HEK293 (cell line): Measurements from ENCODE around the gene SYNGR1.

Experiments used
- GLIS1 ChIP-seq: fragments of 450-650 bp; formaldehyde crosslinking; IDR thresholded peaks from 2 replicates; pipeline ENCODE4 v1.5.1; 2016; ENCODE audit warnings: missing biosample characterization, missing genetic modification characterization
- RBAK ChIP-seq: fragments of 450-650 bp; formaldehyde crosslinking; IDR thresholded peaks from 2 replicates; pipeline ENCODE4 v1.5.1; 2016; ENCODE audit warnings: missing biosample characterization, missing genetic modification characterization
- REST ChIP-seq: fragments of 450-650 bp; formaldehyde crosslinking; IDR thresholded peaks from 2 replicates; pipeline ENCODE4 v1.5.1; 2016; ENCODE audit warnings: missing biosample characterization, missing genetic modification characterization
- TCF7L2 ChIP-seq: IDR thresholded peaks from 2 replicates; pipeline ENCODE4 v1.6.1; 2011; ENCODE audit warnings: low read depth, mild to moderate bottlenecking, inconsistent platforms, low read length, moderate library complexity, borderline replicate concordance
- ZNF133 ChIP-seq: fragments of 450-650 bp; formaldehyde crosslinking; IDR thresholded peaks from 2 replicates; pipeline ENCODE4 v1.5.1; 2016; ENCODE audit warnings: missing biosample characterization, missing genetic modification characterization
- ZNF311 ChIP-seq: fragments of 450-650 bp; formaldehyde crosslinking; IDR thresholded peaks from 2 replicates; pipeline ENCODE4 v1.5.1; 2017; ENCODE audit warnings: missing biosample characterization, missing genetic modification characterization, borderline replicate concordance
- ZNF324 ChIP-seq: fragments of 450-650 bp; formaldehyde crosslinking; IDR thresholded peaks from 2 replicates; pipeline ENCODE4 v1.5.1; 2016; ENCODE audit warnings: missing biosample characterization, missing genetic modification characterization
- ZNF639 ChIP-seq: fragments of 450-650 bp; formaldehyde crosslinking; IDR thresholded peaks from 2 replicates; pipeline ENCODE4 v1.5.1; 2016; ENCODE audit warnings: missing biosample characterization, missing genetic modification characterization
- ZNF837 ChIP-seq: fragments of 450-650 bp; formaldehyde crosslinking; IDR thresholded peaks from 2 replicates; pipeline ENCODE4 v1.5.1; 2016; ENCODE audit warnings: missing biosample characterization, missing genetic modification characterization
- TF ChIP-seq, protein P1 (sequence below): fragments of 450-650 bp; formaldehyde crosslinking; conservative IDR thresholded peaks from 2 replicates; pipeline ENCODE4 v1.5.1; 2016; ENCODE audit warnings: low read depth, missing biosample characterization, missing genetic modification characterization
- TF ChIP-seq, protein P2 (sequence below): fragments of 450-650 bp; formaldehyde crosslinking; IDR thresholded peaks from 2 replicates; pipeline ENCODE4 v1.5.1; 2016; ENCODE audit warnings: missing biosample characterization, missing genetic modification characterization

DNA sequence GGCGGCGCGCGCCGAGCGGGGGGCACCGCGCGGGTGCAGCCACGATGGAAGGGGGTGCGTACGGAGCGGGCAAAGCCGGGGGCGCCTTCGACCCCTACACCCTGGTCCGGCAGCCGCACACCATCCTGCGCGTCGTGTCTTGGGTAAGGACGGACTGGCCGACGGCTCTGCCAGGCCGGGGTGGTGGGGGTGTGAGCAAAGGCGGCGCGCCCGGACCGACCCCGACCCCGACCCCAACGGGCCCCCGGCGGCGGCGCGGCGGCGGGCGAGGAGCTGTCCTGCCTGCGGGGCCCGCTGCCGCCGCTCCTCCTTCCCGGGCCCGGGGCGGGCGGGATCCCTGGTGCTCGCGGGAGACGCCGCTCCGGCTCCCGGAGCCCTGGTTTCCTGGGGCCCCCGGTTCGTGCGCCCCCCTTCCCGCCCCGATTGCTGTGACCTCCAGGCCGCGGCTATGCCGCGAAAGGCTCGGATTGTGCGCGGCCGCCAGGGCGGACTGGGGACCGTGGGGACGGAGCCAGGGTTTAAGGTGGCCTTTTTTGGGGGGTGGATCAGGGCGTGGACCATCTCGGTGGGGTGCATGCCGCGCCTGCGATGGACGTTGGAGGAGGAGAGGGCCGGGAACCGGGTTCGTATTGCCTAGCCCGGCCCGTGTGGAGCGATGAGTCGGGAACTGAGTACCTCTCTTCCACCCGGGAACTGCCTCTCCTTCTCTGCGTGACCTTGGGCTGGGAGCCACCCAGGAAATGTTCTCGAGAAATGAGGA, at the start of gene SYNGR1:
- TF ChIP-seq, protein P1, sequence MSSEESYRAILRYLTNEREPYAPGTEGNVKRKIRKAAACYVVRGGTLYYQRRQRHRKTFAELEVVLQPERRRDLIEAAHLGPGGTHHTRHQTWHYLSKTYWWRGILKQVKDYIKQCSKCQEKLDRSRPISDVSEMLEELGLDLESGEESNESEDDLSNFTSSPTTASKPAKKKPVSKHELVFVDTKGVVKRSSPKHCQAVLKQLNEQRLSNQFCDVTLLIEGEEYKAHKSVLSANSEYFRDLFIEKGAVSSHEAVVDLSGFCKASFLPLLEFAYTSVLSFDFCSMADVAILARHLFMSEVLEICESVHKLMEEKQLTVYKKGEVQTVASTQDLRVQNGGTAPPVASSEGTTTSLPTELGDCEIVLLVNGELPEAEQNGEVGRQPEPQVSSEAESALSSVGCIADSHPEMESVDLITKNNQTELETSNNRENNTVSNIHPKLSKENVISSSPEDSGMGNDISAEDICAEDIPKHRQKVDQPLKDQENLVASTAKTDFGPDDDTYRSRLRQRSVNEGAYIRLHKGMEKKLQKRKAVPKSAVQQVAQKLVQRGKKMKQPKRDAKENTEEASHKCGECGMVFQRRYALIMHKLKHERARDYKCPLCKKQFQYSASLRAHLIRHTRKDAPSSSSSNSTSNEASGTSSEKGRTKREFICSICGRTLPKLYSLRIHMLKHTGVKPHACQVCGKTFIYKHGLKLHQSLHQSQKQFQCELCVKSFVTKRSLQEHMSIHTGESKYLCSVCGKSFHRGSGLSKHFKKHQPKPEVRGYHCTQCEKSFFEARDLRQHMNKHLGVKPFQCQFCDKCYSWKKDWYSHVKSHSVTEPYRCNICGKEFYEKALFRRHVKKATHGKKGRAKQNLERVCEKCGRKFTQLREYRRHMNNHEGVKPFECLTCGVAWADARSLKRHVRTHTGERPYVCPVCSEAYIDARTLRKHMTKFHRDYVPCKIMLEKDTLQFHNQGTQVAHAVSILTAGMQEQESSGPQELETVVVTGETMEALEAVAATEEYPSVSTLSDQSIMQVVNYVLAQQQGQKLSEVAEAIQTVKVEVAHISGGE (tag by site-specific recombination): no peak
- no peak for TF ChIP-seq ZNF133 (tag by site-specific recombination)
- TF ChIP-seq ZNF311 (tag by site-specific recombination): no peak
- TF ChIP-seq RBAK (tag by site-specific recombination): no peak
- TF ChIP-seq, protein P2, sequence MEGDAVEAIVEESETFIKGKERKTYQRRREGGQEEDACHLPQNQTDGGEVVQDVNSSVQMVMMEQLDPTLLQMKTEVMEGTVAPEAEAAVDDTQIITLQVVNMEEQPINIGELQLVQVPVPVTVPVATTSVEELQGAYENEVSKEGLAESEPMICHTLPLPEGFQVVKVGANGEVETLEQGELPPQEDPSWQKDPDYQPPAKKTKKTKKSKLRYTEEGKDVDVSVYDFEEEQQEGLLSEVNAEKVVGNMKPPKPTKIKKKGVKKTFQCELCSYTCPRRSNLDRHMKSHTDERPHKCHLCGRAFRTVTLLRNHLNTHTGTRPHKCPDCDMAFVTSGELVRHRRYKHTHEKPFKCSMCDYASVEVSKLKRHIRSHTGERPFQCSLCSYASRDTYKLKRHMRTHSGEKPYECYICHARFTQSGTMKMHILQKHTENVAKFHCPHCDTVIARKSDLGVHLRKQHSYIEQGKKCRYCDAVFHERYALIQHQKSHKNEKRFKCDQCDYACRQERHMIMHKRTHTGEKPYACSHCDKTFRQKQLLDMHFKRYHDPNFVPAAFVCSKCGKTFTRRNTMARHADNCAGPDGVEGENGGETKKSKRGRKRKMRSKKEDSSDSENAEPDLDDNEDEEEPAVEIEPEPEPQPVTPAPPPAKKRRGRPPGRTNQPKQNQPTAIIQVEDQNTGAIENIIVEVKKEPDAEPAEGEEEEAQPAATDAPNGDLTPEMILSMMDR: 0 out of 2 replicates have a peak, but pooled peaks have one; percentile 11
- TF ChIP-seq ZNF639 (tag by site-specific recombination): no peak
- TF ChIP-seq ZNF837: no peak
- TF ChIP-seq GLIS1 (tag by site-specific recombination): no peak
- no peak for TF ChIP-seq ZNF324
- TF ChIP-seq TCF7L2: no peak
- no peak for TF ChIP-seq REST
